Ishikawa (cell line): Measurements from ENCODE around the gene LGI1.

ENCODE experiments used
- EP300 ChIP-seq: IDR thresholded peaks from 2 replicates; pipeline ENCODE4 v1.6.1; 2012; ENCODE audit warnings: borderline replicate concordance
- FOXM1 ChIP-seq: IDR thresholded peaks from 2 replicates; pipeline ENCODE4 v1.6.1; 2012; ENCODE audit warnings: low read depth, borderline replicate concordance
- NFIC ChIP-seq: IDR thresholded peaks from 2 replicates; pipeline ENCODE4 v1.6.1; 2012
- RAD21 ChIP-seq: IDR thresholded peaks from 2 replicates; pipeline ENCODE4 v1.6.1; 2012; ENCODE audit warnings: low read depth
- REST ChIP-seq: IDR thresholded peaks from 2 replicates; pipeline ENCODE4 v1.6.1; 2012; ENCODE audit warnings: low read depth, mild to moderate bottlenecking
- TAF1 ChIP-seq: IDR thresholded peaks from 2 replicates; pipeline ENCODE4 v1.6.1; 2012; ENCODE audit warnings: low read depth, mild to moderate bottlenecking
- TEAD4 ChIP-seq: IDR thresholded peaks from 2 replicates; pipeline ENCODE4 v1.6.1; 2012
- ZBTB7A ChIP-seq: IDR thresholded peaks from 2 replicates; pipeline ENCODE4 v1.6.1; 2012; ENCODE audit warnings: low read depth
- TF ChIP-seq, protein P1 (sequence below): IDR thresholded peaks from 2 replicates; pipeline ENCODE4 v1.6.1; 2012

DNA sequence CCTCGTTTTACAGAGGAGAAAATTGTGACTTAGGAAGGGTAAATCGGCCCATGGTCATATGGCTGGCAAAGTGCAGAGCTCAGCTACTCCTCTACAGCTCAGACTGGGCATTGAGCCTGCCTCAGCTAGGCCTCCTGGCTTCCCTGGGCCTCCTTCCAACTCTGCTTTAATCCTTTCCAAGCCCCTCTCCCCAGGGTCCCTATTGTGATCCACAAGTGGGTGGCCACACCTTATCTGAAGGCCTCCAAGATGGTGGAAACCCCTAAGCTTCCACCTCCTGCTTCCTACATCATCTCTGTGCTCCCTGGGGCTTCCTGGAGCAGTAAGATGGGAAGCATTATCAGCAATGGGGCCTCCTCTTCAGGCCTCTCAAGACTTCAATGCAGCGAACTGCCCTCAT lies 3.0 kb upstream of the LGI1 start:
- TF ChIP-seq, protein P1, sequence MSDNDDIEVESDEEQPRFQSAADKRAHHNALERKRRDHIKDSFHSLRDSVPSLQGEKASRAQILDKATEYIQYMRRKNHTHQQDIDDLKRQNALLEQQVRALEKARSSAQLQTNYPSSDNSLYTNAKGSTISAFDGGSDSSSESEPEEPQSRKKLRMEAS: no peak
- no peak for TF ChIP-seq EP300
- no peak for TF ChIP-seq FOXM1
- TF ChIP-seq ZBTB7A: no peak
- TF ChIP-seq TEAD4: no peak
- TF ChIP-seq REST: no peak
- no peak for TF ChIP-seq TAF1
- no peak for TF ChIP-seq NFIC
- TF ChIP-seq RAD21: no peak
